A549 (cell line): ENCODE data around the gene SH3BP2. TPM values are rescaled to one million over a fixed set of nuclear protein-coding genes. Genes with fewer than 3 reads are reported as not detected.
"Not testable (repeated sequence)": the region's sequence is repeated elsewhere in the genome, so short reads cannot be mapped to it uniquely, and the experiment has no call there.

ENCODE experiments used
- ATAC-seq, 2 experiments: fragments of 200-7000 bp in 1 of 2; fragments of >200 bp in 1 of 2; cut with Nextera tagmentation in 1 of 2; cut with Tn5 transposase in 1 of 2; 3 replicates each; pipeline versions ENCODE4 v1.8.0 to v1.9.1; 2018 to 2020; ENCODE audit warnings: mild to moderate bottlenecking in 1 of 2, moderate library complexity in 1 of 2
- CTCF ChIA-PET: fragments of 300-600 bp; sonication (Branson Sonifier 250); formaldehyde crosslinking; extraction: SDS; loops from one replicate; lab custom pipeline; 2021; ENCODE audit warnings: antibody characterized with exemption, inconsistent platforms; lab: Yijun Ruan, JAX
- POLR2A ChIA-PET: fragments of 350-600 bp; formaldehyde crosslinking; extraction: SDS; loops from one replicate; lab custom pipeline; 2021; ENCODE audit warnings: antibody characterized with exemption, inconsistent platforms; lab: Yijun Ruan, JAX
- DNase-seq, 2 experiments: peaks; one replicate each; pipeline versions ENCODE4 v3.0.0 to v3.0.0-alpha.2; 2011 to 2016; ENCODE audit warnings: low read depth in 1 of 2, low spot score in 1 of 2
- FAIRE-seq: peaks from 2 replicates; lab custom pipeline; 2011; peaks lifted over from hg19 to GRCh38; lab: Jason Lieb, UNC
- H3K27ac ChIP-seq, 2 experiments: fragments of >200 bp; sonication (Bioruptor Twin); formaldehyde crosslinking; 3 replicates each; pipeline ENCODE4 v1.5.1; 2016 to 2017
- H3K4me1 ChIP-seq: fragments of >200 bp; sonication (Bioruptor Twin); formaldehyde crosslinking; 3 replicates; pipeline ENCODE4 v1.6.1; 2016
- H3K4me2 ChIP-seq: fragments of >200 bp; sonication (Bioruptor Twin); formaldehyde crosslinking; 3 replicates; pipeline ENCODE4 v1.6.1; 2016
- H3K4me3 ChIP-seq: fragments of >200 bp; sonication (Bioruptor Twin); formaldehyde crosslinking; 3 replicates; pipeline ENCODE4 v1.5.1; 2016
- H3K9me3 ChIP-seq: fragments of >200 bp; sonication (Bioruptor Twin); formaldehyde crosslinking; 3 replicates; pipeline ENCODE4 v1.6.1; 2016
- EHMT2 ChIP-seq: fragments of 200-600 bp; sonication (generic); IDR thresholded peaks from 2 replicates; pipeline ENCODE4 v1.6.1; 2016; ENCODE audit warnings: antibody characterized with exemption, low read depth, mild to moderate bottlenecking, moderate library complexity
- ESRRA ChIP-seq: fragments of 150-350 bp; IDR thresholded peaks from 2 replicates; pipeline ENCODE4 v1.6.1; 2014; ENCODE audit warnings: mild to moderate bottlenecking, low read length, borderline replicate concordance
- FOSL2 ChIP-seq, 2 experiments: fragments of 450-650 bp in 1 of 2; fragments of >200 bp in 1 of 2; sonication (Bioruptor Twin) in 1 of 2; formaldehyde crosslinking; IDR thresholded peaks; 2 replicates each; pipeline versions ENCODE4 v1.5.0 to v1.6.1; 2016 to 2020; ENCODE audit warnings: mild to moderate bottlenecking in 1 of 2, moderate library complexity in 1 of 2
- GATA3 ChIP-seq: IDR thresholded peaks from 2 replicates; pipeline ENCODE4 v1.6.1; 2012; ENCODE audit warnings: borderline replicate concordance
- JUN ChIP-seq, 2 experiments: fragments of >200 bp; sonication (Bioruptor Twin); formaldehyde crosslinking; IDR thresholded peaks; 2 replicates in 1 of 2; 3 replicates in 1 of 2; pipeline ENCODE4 v1.6.1; 2016 to 2017
- KDM1A ChIP-seq: fragments of 200-600 bp; sonication (generic); IDR thresholded peaks from 2 replicates; pipeline ENCODE4 v1.6.1; 2016; ENCODE audit warnings: low read depth, mild to moderate bottlenecking
- MAZ ChIP-seq: fragments of 150-350 bp; IDR thresholded peaks from 2 replicates; pipeline ENCODE4 v1.6.1; 2014; ENCODE audit warnings: antibody characterized with exemption, low read depth, low read length, borderline replicate concordance
- NPAS2 ChIP-seq: fragments of 250-450 bp; sonication (Bioruptor Pico); IDR thresholded peaks from 2 replicates; pipeline ENCODE4 v1.8.0; 2022; ENCODE audit warnings: mild to moderate bottlenecking, moderate library complexity, borderline replicate concordance
- NR3C1 ChIP-seq: fragments of >200 bp; sonication (Bioruptor Twin); formaldehyde crosslinking; IDR thresholded peaks from 3 replicates; pipeline ENCODE4 v1.6.1; 2017
- TFCP2L1 ChIP-seq: fragments of 250-450 bp; sonication (Bioruptor Pico); IDR thresholded peaks from 2 replicates; pipeline ENCODE4 v1.5.0; 2021; ENCODE audit warnings: mild to moderate bottlenecking
- WGBS: methylation state at CpG from one replicate; pipeline ENCODE4 v1.1.6; 2017; ENCODE audit errors: missing lambda C conversion rate; 5-methylcytosine and 5-hydroxymethylcytosine counted together
- polyA plus RNA-seq, 4 experiments: library from polyadenylated mRNA; depleted of rRNA in 3 of 4; stranded (reverse); fragments of >200 nt; fragmentation: RNase III in 1 of 4; extraction: RNeasy Plus Mini Kit Qiagen cat#74134 plus additional on column Dnase treatment in 1 of 4; gene quantifications; 2 replicates in 3 of 4; 3 replicates in 1 of 4; pipeline ENCODE4 v1.2.3, GENCODE V29; 2011 to 2017
- TF ChIP-seq, protein P1 (sequence below): fragments of >200 bp; sonication (Bioruptor Twin); formaldehyde crosslinking; IDR thresholded peaks from 2 replicates; pipeline ENCODE4 v1.6.1; 2016
- TF ChIP-seq, protein P2 (sequence below): fragments of 450-650 bp; IDR thresholded peaks from 2 replicates; pipeline ENCODE4 v1.6.1; 2014; ENCODE audit warnings: antibody characterized with exemption
- TF ChIP-seq, protein P3 (sequence below): IDR thresholded peaks from 2 replicates; pipeline ENCODE4 v1.6.1; 2012
- TF ChIP-seq, protein P4 (sequence below): fragments of 150-350 bp; IDR thresholded peaks from 2 replicates; pipeline ENCODE4 v1.6.1; 2014; ENCODE audit warnings: low read depth, mild to moderate bottlenecking, low read length

The SH3BP2 gene
- polyA plus RNA-seq, 2 of the 4 experiments (the other 2 are of a cell fraction): 4.4 to 6.0 TPM

DNA sequence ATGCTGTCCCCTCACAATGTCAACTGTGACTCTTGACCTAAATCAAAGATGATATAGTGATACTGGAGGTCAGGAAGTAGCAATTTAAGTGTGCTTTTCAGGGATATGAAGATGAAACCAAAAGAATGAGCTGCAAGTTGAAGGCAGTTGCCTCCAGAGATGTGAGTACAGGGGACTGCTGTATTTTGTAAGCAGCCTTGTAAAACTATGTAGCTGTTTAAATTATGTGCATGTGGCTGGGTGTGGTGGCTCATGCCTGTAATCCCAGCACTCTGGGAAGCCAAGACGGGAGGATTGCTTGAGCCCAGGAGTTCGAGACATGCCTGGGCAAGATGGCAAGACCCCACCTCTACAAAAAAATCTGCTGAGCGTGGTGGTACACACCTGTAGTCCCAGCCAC, 21.6 kb upstream of the SH3BP2 start:
- no peak overlapping the region for H3K27ac ChIP-seq
- no peak overlapping the region for H3K4me2 ChIP-seq
- ATAC-seq: no peak
- no peak for DNase-seq
- no peak for FAIRE-seq
- H3K4me1 ChIP-seq: no peaks in the 10 kb centered on the region
- WGBS: 84% methylated on average over 3 of the region's 3 CpGs
- H3K4me3 ChIP-seq: no peak overlapping the region
- ChIA-PET POLR2A (no interaction called here), CTCF (interaction anchor here (1.1 kb wide), 1 partner anchor 8 kb away, joined by 3 read pairs; no protein-coding TSS in a partner anchor)
- no peaks in the 10 kb centered on the region for H3K9me3 ChIP-seq
- TF ChIP-seq, protein P1, sequence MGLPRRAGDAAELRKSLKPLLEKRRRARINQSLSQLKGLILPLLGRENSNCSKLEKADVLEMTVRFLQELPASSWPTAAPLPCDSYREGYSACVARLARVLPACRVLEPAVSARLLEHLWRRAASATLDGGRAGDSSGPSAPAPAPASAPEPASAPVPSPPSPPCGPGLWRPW: no peak
- no peak for TF ChIP-seq FOSL2 (IDR thresholded peaks at IDR 0.05)
- no peak for TF ChIP-seq FOSL2 (CRISPR knock-in tag; IDR thresholded peaks at IDR 0.05)
- TF ChIP-seq KDM1A: no peak
- no peak for TF ChIP-seq MAZ
- TF ChIP-seq, protein P2, sequence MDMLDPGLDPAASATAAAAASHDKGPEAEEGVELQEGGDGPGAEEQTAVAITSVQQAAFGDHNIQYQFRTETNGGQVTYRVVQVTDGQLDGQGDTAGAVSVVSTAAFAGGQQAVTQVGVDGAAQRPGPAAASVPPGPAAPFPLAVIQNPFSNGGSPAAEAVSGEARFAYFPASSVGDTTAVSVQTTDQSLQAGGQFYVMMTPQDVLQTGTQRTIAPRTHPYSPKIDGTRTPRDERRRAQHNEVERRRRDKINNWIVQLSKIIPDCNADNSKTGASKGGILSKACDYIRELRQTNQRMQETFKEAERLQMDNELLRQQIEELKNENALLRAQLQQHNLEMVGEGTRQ: no peak

DNA sequence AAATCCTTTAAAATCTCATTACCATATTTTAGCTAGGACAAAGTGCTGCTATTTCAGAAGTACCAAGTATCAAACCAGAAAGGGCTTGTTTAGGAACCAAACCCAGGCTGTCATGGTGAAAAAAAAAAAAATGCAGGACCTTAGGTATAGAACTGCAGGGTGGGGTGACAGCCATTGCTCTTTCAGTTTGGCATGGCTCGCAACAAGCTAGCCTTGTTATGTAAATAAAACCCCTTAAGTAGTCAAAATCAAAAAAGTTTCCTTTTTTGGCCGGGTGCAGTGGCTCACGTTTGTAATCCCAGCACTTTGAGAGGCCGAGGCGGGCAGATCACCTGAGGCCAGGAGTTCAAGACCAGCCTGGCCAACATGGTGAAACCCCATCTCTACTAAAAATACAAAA, 12.2 kb upstream of the SH3BP2 start:
- CTCF ChIA-PET, FAIRE-seq, DNase-seq, H3K4me3 ChIP-seq, H3K4me1 ChIP-seq, H3K9me3 ChIP-seq, H3K27ac ChIP-seq, H3K4me2 ChIP-seq, ATAC-seq, POLR2A ChIA-PET: not testable (repeated sequence)
- WGBS: 59% methylated on average over 5 of the region's 5 CpGs

DNA sequence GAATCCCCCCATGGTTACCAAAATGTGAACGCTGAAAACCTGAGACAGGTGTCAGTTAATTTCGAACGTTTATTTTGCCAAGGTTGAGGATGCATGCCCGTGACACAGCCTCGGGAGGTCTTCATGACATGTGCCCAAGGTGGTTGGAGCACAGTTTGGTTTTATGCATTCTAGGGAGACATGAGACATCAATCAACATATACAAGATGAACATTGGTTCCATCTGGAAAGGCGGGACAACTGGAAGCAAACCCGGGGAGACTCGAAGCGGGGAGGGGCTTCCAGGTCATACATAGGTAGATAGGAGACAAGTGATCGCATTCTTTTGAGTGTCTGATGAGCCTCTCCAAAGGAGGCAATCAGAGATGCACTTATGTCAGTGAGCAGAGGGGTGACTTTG, 11.0 kb upstream of the SH3BP2 start:
- no peak overlapping the region for H3K4me3 ChIP-seq
- ChIA-PET POLR2A (no interaction called here), CTCF (interaction anchor here (2.4 kb wide), 1 partner anchor 18 kb away, joined by 10 read pairs; no protein-coding TSS in a partner anchor)
- WGBS: 34% methylated on average over 10 of the region's 10 CpGs
- DNase-seq: no peak
- no peak overlapping the region for H3K27ac ChIP-seq
- no peak for FAIRE-seq
- ATAC-seq: no peak
- H3K9me3 ChIP-seq: peaks cover 4% of the 10 kb centered on the region; the same call in 1 of the 3 replicates
- TF ChIP-seq MAZ: no peak
- TF ChIP-seq, protein P3, sequence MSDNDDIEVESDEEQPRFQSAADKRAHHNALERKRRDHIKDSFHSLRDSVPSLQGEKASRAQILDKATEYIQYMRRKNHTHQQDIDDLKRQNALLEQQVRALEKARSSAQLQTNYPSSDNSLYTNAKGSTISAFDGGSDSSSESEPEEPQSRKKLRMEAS: no peak
- TF ChIP-seq, protein P4, sequence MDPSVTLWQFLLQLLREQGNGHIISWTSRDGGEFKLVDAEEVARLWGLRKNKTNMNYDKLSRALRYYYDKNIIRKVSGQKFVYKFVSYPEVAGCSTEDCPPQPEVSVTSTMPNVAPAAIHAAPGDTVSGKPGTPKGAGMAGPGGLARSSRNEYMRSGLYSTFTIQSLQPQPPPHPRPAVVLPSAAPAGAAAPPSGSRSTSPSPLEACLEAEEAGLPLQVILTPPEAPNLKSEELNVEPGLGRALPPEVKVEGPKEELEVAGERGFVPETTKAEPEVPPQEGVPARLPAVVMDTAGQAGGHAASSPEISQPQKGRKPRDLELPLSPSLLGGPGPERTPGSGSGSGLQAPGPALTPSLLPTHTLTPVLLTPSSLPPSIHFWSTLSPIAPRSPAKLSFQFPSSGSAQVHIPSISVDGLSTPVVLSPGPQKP: no peak
- TF ChIP-seq, protein P2: no peak
- no peak for TF ChIP-seq JUN (IDR thresholded peaks at IDR 0.05)
- TF ChIP-seq TFCP2L1: no peak
- TF ChIP-seq EHMT2: no peak
- TF ChIP-seq NPAS2 (CRISPR knock-in tag): no peak
- TF ChIP-seq KDM1A: no peak
- TF ChIP-seq GATA3: no peak
- H3K4me2 ChIP-seq: no peak overlapping the region
- H3K4me1 ChIP-seq: no peaks in the 10 kb centered on the region

DNA sequence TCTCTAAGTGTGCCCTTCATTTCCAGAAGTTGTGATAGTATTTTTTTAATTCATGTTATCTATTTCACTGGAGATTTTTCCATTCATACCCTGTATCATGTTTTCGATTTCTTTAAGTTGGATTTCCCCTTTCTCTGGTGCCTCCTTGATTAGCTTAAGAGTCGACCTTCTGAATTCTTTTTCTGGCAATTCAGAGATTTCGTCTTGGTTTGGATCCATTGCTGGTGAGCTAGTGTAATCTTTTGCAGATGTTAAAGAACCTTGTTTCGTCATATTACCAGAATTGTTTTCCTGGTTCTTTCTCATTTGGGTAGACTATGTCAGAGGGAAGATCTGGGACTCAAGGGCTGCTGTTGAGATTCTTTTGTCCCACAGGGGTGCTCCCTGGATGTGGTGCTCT, 9.1 kb upstream of the SH3BP2 start:
- Histone ChIP-seq H3K9me3 (peaks cover 4% of the 10 kb centered on the region; the same call in 1 of the 3 replicates), H3K27ac (no peak overlapping the region), H3K4me3 (no peak overlapping the region), H3K4me1 (0 out of 3 replicates have a peak, but pooled peaks cover 3% of the 10 kb centered on the region), H3K4me2 (no peak overlapping the region)
- ChIA-PET POLR2A (no interaction called here), CTCF (interaction anchor here (1.0 to 2.4 kb wide), 2 partner anchors 20 to 28 kb away, joined by 3 to 10 read pairs; partner anchors contain the start of gene TNIP2)
- 11% methylated on average over 4 of the region's 4 CpGs for WGBS
- FAIRE-seq (no peak), DNase-seq (no peak), ATAC-seq (no peak)
- no peak for TF ChIP-seq MAZ
- no peak for TF ChIP-seq ESRRA
- TF ChIP-seq NR3C1: no peak
